ENCODE measurements around the gene ZNF254. TPM values are rescaled to one million over a fixed set of nuclear protein-coding genes. Genes with fewer than 3 reads are reported as not detected.
"Not testable (repeated sequence)": the region's sequence is repeated elsewhere in the genome, so short reads cannot be mapped to it uniquely, and the experiment has no call there.

The ZNF254 gene
- total RNA-seq (2014; rRNA removed; shearing (Covaris generic)): 9.8 and 10.0 TPM in 2 replicates
- 2.7 and 3.9 TPM in 2 replicates for polyA plus RNA-seq (2015; cell fraction: cytosol; rRNA removed)
- 5.0 and 6.8 TPM in 2 replicates for polyA plus RNA-seq (2015; cell fraction: nucleus; rRNA removed)

DNA sequence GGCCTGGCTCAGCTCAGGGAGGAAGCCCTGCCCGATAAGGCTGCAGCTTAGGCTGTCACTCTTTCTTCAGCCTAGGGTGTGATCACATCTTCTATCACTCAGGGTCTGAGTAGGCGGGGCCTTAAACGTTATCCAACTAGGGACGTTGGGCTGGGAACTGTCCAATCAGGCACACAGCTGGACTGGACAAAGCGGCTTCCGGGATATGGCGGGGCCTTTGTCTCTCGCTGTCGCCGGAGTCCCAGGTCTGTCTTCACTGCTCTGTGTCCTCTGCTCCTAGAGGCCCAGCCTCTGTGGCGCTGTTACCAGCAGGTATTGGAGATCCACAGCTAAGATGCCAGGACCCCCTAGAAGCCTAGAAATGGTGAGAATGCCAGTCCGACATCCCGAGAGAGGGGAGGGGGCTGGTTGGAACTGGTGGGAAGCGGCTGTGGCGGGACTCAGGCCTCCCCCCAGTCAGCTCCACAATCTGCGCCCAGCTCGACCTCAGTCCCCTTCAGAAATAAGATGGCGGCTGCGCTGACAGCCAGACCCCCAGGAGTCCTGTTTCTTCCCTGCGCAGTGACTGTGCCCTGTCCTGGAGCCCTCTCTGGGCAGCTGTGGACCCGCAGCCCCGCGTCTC, at the start of gene ZNF254:
Gene ZNF254 (plus strand): TSS at position 214 of the 622 bp plus-strand sequence. CDS start 121 bp downstream, at position 335.
- in situ Hi-C loops (cut with HindIII; ENCODE audit: low pct_unique_long_range_greater_than_20kb, low sequenced_read_pairs): no loop called here
- peak; percentile 93 for DNase-seq (ENCODE audit: low read depth, low spot score)

GRCh38 chr19:24040621-24041020, 46.4 kb upstream of the ZNF254 start:
- no peak for DNase-seq (ENCODE audit: low read depth, low spot score)
- in situ Hi-C loops (cut with HindIII; ENCODE audit: low pct_unique_long_range_greater_than_20kb, low sequenced_read_pairs): no loop called here

GRCh38 chr19:24041326-24041725, 45.7 kb upstream of the ZNF254 start:
- in situ Hi-C loops (cut with HindIII; ENCODE audit: low pct_unique_long_range_greater_than_20kb, low sequenced_read_pairs); DNase-seq (ENCODE audit: low read depth, low spot score): not testable (repeated sequence)

GRCh38 chr19:24046550-24046949, 40.4 kb upstream of the ZNF254 start:
- no peak for DNase-seq (ENCODE audit: low read depth, low spot score)
- in situ Hi-C loops (cut with HindIII; ENCODE audit: low pct_unique_long_range_greater_than_20kb, low sequenced_read_pairs): no loop called here

GRCh38 chr19:24048261-24048660, 38.7 kb upstream of the ZNF254 start:
- in situ Hi-C loops (cut with HindIII; ENCODE audit: low pct_unique_long_range_greater_than_20kb, low sequenced_read_pairs): no loop called here
- no peak for DNase-seq (ENCODE audit: low read depth, low spot score)

DNA sequence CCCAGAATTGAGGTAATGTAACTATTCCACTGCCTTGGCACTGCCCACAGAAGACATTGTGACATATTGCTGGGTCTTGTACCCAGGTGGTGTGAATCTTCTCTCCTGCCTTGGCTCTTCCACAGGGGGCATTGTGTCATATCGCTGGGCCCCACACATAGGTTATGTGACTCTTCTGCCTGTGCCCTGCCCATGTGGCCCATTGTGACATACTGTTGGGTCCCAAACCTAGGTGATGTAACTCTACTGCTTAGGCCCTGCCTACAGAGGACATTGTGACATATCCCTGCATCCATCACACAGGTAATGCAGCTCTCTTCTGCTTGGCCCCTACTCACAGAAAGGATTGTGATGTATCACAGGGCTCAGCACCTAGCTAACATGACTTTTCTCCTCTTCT, 37.5 kb upstream of the ZNF254 start:
- no peak for DNase-seq (ENCODE audit: low read depth, low spot score)
- in situ Hi-C loops (cut with HindIII; ENCODE audit: low pct_unique_long_range_greater_than_20kb, low sequenced_read_pairs): no loop called here

DNA sequence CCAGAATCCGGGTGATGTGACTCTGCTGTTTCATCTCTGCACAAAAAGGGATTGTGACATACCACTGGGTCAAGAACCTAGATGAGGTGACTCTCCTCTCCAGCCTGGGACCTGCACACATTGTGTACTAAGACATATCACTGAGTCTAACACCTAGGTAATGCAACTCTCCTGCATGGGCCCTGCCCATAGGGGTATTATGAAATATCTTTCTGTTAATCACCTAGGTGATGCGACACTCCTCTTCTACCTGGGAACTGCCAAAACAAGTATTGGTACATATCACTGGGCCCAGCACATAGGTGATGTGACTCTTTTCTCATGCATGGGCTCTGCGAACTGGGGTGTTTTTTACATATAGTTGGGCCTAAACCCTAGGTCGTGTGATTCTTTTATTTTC, 35.5 kb upstream of the ZNF254 start:
- DNase-seq (ENCODE audit: low read depth, low spot score): no peak
- in situ Hi-C loops (cut with HindIII; ENCODE audit: low pct_unique_long_range_greater_than_20kb, low sequenced_read_pairs): no loop called here

DNA sequence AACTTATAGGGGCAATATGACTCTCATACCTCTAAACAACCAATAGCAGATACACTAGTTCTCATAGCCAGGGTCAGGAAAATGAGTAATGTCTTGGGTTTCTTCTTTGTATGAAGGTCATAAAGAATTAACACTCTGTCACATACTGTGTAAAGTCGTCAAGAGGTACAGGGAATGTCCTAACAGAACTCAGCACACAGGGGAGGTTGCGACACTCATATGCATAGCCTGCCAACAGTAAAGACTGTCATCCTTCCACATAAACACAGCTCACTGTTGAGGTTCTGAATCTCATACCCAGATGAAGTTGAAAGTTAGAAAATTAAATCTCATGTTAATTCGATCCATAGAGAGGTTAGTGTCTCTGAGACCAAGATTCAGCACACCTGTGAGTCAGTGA, 34.2 kb upstream of the ZNF254 start:
- in situ Hi-C loops (cut with HindIII; ENCODE audit: low pct_unique_long_range_greater_than_20kb, low sequenced_read_pairs): no loop called here
- DNase-seq (ENCODE audit: low read depth, low spot score): no peak

- in situ Hi-C loops (cut with HindIII; ENCODE audit: low pct_unique_long_range_greater_than_20kb, low sequenced_read_pairs): no loop called here
- DNase-seq (ENCODE audit: low read depth, low spot score): no peak
These were observed 33.4 kb upstream of the ZNF254 start for GRCh38 chr19:24053601-24054000.

GRCh38 chr19:24054044-24054935, 32.7 kb upstream of the ZNF254 start:
- no peak for DNase-seq (ENCODE audit: low read depth, low spot score)
- in situ Hi-C loops (cut with HindIII; ENCODE audit: low pct_unique_long_range_greater_than_20kb, low sequenced_read_pairs): no loop called here

DNA sequence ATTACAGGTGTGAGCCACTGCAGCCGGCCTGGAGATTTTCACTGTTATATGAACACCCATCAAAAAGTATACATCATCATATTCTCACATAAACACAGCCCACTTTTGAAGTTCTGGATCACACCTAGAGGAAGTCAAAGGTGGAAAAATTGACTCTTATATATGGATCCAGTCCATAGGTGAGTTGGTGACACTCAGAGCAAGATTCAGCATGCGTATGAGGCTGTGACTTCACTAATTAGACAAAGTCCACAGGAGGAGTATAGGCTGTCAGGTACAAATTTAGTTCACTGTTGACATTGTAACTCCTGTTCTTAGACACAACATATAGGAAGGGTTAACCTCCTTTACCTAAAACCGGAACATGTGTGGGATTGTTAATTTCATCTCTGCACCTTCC, 31.4 kb upstream of the ZNF254 start:
- no peak for DNase-seq (ENCODE audit: low read depth, low spot score)
- in situ Hi-C loops (cut with HindIII; ENCODE audit: low pct_unique_long_range_greater_than_20kb, low sequenced_read_pairs): no loop called here

- in situ Hi-C loops (cut with HindIII; ENCODE audit: low pct_unique_long_range_greater_than_20kb, low sequenced_read_pairs): no loop called here
- no peak for DNase-seq (ENCODE audit: low read depth, low spot score)
These were observed 29.8 kb upstream of the ZNF254 start for GRCh38 chr19:24057144-24057543.

GRCh38 chr19:24059563-24060295, 27.3 kb upstream of the ZNF254 start:
- no peak for DNase-seq (ENCODE audit: low read depth, low spot score)
- in situ Hi-C loops (cut with HindIII; ENCODE audit: low pct_unique_long_range_greater_than_20kb, low sequenced_read_pairs): no loop called here

DNA sequence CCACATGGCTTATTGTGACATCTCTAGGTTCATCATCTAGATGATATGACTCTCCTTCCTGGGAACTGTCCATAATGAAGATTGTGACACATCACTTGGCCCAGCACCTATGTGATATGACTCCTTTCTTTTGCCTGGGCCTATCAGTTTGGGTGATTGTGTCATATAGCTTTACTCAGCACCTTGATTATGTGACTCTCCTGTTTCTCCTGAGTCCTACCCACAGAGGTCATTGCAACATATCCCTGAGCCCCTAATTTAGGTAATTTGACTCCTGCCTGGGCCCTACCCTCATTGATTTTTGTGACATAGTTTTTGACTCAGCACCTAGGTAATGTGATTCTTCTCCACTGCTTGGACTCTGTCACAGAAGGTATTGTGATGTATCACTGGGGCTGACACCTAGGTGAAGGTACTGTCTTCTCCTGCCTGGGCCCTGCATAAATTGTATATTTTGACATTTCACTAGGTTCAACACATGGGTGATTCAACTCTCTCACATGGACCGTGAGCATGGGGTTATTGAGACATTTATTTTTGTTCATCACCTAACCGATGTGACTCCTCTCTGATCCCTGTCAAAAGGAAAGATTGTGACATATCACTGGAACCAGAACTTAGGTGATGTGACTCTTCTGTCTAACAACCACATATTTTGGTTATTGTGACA, 26.2 kb upstream of the ZNF254 start:
- DNase-seq (ENCODE audit: low read depth, low spot score): no peak
- in situ Hi-C loops (cut with HindIII; ENCODE audit: low pct_unique_long_range_greater_than_20kb, low sequenced_read_pairs): no loop called here

DNA sequence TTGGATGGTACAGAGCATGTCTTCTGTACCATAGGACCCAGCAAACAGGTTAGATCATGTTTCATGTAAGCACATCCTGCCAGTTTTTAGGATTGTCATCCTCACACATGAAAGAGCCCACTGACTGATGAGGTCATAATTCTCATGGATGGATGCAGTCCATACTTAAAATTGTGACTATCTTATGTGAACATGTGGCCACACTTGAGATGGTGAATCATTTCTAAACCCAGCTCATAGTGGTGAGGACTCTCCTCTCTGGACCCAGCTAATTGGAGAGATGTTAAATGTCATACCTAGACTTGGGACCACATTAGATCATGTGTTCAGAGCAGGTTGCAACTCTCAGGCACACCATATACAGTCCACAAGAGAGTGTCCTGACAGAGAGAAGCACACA, 24.8 kb upstream of the ZNF254 start:
- in situ Hi-C loops (cut with HindIII; ENCODE audit: low pct_unique_long_range_greater_than_20kb, low sequenced_read_pairs): no loop called here
- DNase-seq (ENCODE audit: low read depth, low spot score): no peak

- DNase-seq (ENCODE audit: low read depth, low spot score): no peak
- in situ Hi-C loops (cut with HindIII; ENCODE audit: low pct_unique_long_range_greater_than_20kb, low sequenced_read_pairs): no loop called here
These were observed 23.7 kb upstream of the ZNF254 start for GRCh38 chr19:24063295-24063694.

DNA sequence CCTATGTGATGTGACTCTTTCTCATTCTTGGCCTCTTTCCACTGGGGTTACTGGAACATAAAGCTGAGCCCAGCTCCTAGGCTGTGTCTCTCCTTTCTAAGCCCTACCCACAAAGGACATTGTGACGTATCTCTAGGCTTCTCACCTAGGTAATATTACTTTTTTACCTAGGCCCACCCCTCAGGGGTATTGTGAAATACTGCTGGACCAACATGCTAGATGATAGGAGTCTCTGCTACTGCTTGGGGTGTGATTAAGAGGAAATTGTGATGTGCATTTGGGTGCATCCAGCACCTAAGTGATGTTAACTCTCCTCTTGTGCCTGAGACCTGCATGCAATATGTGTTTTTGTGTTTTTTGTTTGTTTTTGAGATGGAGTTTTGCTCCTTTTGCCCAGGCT, 22.8 kb upstream of the ZNF254 start:
- in situ Hi-C loops (cut with HindIII; ENCODE audit: low pct_unique_long_range_greater_than_20kb, low sequenced_read_pairs): no loop called here
- no peak for DNase-seq (ENCODE audit: low read depth, low spot score)

DNA sequence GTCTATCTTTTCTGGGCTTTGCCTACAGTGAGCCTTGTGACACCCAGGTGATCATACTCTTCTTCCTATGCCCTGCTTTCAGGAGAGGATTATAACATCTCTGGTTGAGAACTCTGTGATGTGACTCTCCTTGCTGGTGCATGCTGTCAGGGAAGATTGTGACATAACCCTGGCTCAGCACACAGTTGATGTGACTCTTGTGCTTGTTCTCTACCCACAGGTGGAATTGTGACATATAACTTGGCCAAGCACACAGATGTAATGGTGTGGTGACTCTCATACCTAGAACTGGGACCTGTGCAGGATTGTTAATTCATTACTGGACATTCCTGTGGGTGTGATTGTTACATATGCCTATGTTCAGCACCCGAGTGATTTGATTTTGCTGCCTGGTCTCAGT, 21.7 kb upstream of the ZNF254 start:
- in situ Hi-C loops (cut with HindIII; ENCODE audit: low pct_unique_long_range_greater_than_20kb, low sequenced_read_pairs): no loop called here
- DNase-seq (ENCODE audit: low read depth, low spot score): no peak

Measured in SK-MEL-5 (cell line).